Kidney (tissue), 14 donors: ENCODE measurements around the gene OR51B6. TPM values are rescaled to one million over a fixed set of nuclear protein-coding genes. Genes with fewer than 3 reads are reported as not detected.

Source experiments
- DNase-seq, 5 donors: peaks; one replicate each; pipeline ENCODE4 v3.0.0-alpha.2; 2013 to 2020
- FAIRE-seq: peaks from 2 replicates; lab custom pipeline; 2012; peaks lifted over from hg19 to GRCh38; lab: Jason Lieb, UNC
- H3K27ac ChIP-seq, 2 donors: one replicate each; pipeline ENCODE4 v1.7.0; 2013; ENCODE audit warnings: low read depth in 2 of 2, low read length in 2 of 2, inconsistent platforms in 1 of 2
- H3K27me3 ChIP-seq: one replicate; pipeline ENCODE4 v1.7.1; 2013; ENCODE audit warnings: low read length, inconsistent platforms; ENCODE audit not compliant: control insufficient read depth, insufficient read depth
- H3K36me3 ChIP-seq, 3 donors: one replicate each; pipeline versions ENCODE4 v1.7.0 to v1.7.1; 2013; ENCODE audit warnings: low read length in 3 of 3, control low read depth in 1 of 3, inconsistent platforms in 1 of 3; ENCODE audit not compliant: insufficient read depth in 3 of 3, control insufficient read depth in 2 of 3
- H3K4me1 ChIP-seq, 3 donors: one replicate each; pipeline versions ENCODE4 v1.7.0 to v1.7.1; 2013; ENCODE audit warnings: low read length in 3 of 3, inconsistent platforms in 1 of 3, low read depth in 1 of 3; ENCODE audit not compliant: control insufficient read depth in 2 of 3, insufficient read depth in 2 of 3
- H3K4me3 ChIP-seq, 3 donors: one replicate each; pipeline versions ENCODE4 v1.7.0 to v1.8.1; 2013; ENCODE audit warnings: low read length in 3 of 3, control low read depth in 1 of 3, inconsistent platforms in 1 of 3
- H3K9ac ChIP-seq, 3 donors: one replicate each; pipeline versions ENCODE4 v1.7.0 to v1.7.1; 2013; ENCODE audit warnings: low read length in 3 of 3, control low read depth in 1 of 3, inconsistent platforms in 1 of 3
- H3K9me3 ChIP-seq, 3 donors: one replicate each; pipeline versions ENCODE4 v1.7.0 to v1.7.1; 2013; ENCODE audit warnings: low read length in 3 of 3, control low read depth in 1 of 3, inconsistent platforms in 1 of 3; ENCODE audit not compliant: control insufficient read depth in 2 of 3, insufficient read depth in 1 of 3
- intact Hi-C: fragments of 100-400 bp; cut with DNase I; formaldehyde crosslinking; loops from one replicate; pipeline ENCODE4 v1.11.1; 2022
- polyA plus RNA-seq: library from polyadenylated mRNA; stranded (reverse); fragments of 350-450 nt; fragmentation: Illumina TruSeq; extraction: RNeasy Lipid Tissue Mini Kit (QIAGEN cat#74804); gene quantifications from one replicate; pipeline ENCODE4 v1.2.3, GENCODE V29; 2014; ENCODE audit warnings: low read depth, low replicate concordance; ENCODE audit not compliant: insufficient read depth
- total RNA-seq: library from RNA; stranded (reverse); fragmentation: NEBNext Ultra II Directional; extraction: Animal tissue kit (Norgen Biotek cat#: 25700); gene quantifications from one replicate; pipeline ENCODE4 v1.2.1, GENCODE V29; 2021
- TF ChIP-seq, protein P1 (sequence below): IDR thresholded peaks from 3 replicates; pipeline ENCODE4 v1.5.1; 2012; ENCODE audit warnings: mild to moderate bottlenecking, moderate library complexity, borderline replicate concordance; ENCODE audit not compliant: insufficient read depth; ENCODE audit errors: extremely low read depth
- donor health status: control.
- donor health status: control.
- donor health status: control.
- donor health status: control.
- donor health status: control.
- donor health status: DM: yes; HTN: yes; CAD: no.
- donor health status: Normal renal cell carcinoma (clear cell type).

The OR51B6 gene
- total and polyA plus RNA-seq, 2 donors from 2014 or later, result not detected

DNA sequence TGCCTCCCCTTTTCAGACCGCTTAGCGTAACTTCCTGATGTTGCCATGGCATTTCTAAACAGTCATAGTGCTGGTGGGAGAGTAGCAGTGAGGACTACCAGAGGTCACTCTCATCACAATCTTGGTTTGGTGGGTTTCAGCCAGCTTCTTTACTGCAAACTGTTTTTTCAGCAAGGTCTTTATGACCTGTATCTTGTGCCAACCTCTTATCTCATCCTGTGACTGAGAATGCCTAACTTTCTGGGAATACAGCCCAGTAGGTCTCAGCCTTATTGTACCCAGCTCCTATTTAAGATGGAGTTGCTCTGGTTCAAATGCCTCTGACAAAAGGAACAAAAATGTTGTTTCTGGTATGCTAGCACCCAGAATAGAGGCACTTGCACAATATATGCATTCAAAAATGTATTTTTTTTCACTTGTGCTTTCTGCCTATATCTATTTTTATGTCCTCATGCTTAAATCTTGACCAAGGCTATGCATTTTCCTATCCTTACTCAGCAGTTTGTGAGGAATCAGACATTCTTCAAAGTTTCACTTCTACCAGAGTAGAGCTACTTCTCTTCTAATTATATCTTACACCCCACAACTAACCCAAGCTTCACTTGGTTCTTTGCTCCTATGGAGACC, 16.3 kb downstream of the OR51B6 start:
- TF ChIP-seq, protein P1, sequence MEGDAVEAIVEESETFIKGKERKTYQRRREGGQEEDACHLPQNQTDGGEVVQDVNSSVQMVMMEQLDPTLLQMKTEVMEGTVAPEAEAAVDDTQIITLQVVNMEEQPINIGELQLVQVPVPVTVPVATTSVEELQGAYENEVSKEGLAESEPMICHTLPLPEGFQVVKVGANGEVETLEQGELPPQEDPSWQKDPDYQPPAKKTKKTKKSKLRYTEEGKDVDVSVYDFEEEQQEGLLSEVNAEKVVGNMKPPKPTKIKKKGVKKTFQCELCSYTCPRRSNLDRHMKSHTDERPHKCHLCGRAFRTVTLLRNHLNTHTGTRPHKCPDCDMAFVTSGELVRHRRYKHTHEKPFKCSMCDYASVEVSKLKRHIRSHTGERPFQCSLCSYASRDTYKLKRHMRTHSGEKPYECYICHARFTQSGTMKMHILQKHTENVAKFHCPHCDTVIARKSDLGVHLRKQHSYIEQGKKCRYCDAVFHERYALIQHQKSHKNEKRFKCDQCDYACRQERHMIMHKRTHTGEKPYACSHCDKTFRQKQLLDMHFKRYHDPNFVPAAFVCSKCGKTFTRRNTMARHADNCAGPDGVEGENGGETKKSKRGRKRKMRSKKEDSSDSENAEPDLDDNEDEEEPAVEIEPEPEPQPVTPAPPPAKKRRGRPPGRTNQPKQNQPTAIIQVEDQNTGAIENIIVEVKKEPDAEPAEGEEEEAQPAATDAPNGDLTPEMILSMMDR, result no peak
- Histone ChIP-seq H3K9ac (no peak overlapping the region), H3K36me3 (no peaks in the 10 kb centered on the region), H3K4me3 (no peak overlapping the region), H3K9me3 (no peaks in the 10 kb centered on the region), H3K27me3 (no peaks in the 10 kb centered on the region), H3K4me1 (no peaks in the 10 kb centered on the region), H3K27ac (no peak overlapping the region)
- no peak for DNase-seq
- intact Hi-C loops, result no loop called here
- FAIRE-seq, result no peak

DNA sequence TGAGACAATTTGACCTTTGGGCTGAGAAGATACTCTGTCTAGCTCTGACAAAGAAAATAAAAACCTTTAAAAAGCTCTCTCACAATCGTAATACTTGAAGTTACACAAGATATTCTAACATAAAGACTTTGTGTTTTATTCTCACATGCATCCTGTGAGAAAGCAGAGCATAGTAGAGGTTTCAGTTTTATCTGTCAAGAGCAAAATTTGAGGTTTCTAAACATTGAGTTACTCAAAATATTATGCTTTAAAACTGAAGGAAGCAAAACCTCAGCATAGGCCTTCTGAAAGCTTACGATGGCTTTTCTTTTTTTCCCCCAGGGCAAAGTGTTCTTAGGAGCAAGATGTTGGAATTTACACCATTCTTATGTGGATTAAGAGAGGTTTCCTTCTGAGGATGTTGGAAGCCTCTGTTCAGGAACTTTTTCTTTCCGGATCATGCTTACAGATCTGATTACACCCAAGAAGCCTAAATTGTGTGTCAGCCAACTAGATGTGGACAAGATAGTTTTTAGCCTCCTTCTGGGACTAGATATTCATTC, 17.3 kb downstream of the OR51B6 start:
- Histone ChIP-seq H3K4me3 (no peak overlapping the region), H3K36me3 (no peaks in the 10 kb centered on the region), H3K4me1 (no peaks in the 10 kb centered on the region), H3K27ac (no peak overlapping the region), H3K9ac (no peak overlapping the region), H3K27me3 (no peaks in the 10 kb centered on the region), H3K9me3 (peaks cover 0 to 3% (median 0%) of the 10 kb centered on the region in 3 donors)
- TF ChIP-seq, protein P1, result no peak
- no peak for DNase-seq
- intact Hi-C loops, result no loop called here
- FAIRE-seq, result no peak

DNA sequence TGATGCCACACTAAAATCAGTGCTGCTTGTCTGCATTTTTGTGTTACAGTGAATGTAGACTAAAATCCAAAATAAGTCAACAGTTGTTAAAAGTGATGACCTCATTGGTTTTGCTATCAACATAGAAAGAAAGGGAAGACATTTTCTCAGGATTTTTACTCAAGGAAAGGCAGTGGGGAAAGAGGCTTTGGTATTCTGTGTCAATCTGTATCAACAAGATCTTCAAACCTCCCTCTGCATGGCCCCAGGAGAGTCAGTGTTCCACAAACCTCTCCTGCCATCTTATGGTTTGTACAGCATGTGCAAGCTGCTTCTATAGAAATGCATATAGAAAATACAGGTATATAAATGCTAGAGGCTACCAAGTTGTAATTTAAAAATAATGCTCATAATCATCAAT, 18.5 kb downstream of the OR51B6 start:
- DNase-seq (peak in 2 of 5 donors; percentile 5 to 11), FAIRE-seq (no peak)
- Histone ChIP-seq H3K36me3 (no peaks in the 10 kb centered on the region), H3K9me3 (peaks cover 0 to 3% (median 0%) of the 10 kb centered on the region in 3 donors), H3K9ac (no peak overlapping the region), H3K27me3 (no peaks in the 10 kb centered on the region), H3K4me1 (no peaks in the 10 kb centered on the region), H3K4me3 (no peak overlapping the region), H3K27ac (no peak overlapping the region)
- TF ChIP-seq, protein P1, result no peak
- intact Hi-C loops, result no loop called here
